IMR-90 (cell line): Measurements from ENCODE around the gene NOL12.

ENCODE experiments used
- CTCF ChIP-seq: conservative IDR thresholded peaks from 2 replicates; pipeline ENCODE4 v1.5.1; 2012; ENCODE audit warnings: mild to moderate bottlenecking, low read depth, low read length, improper control_type of control experiment
- MAZ ChIP-seq: IDR thresholded peaks from 2 replicates; pipeline ENCODE4 v1.6.1; 2012; ENCODE audit warnings: low read depth, mild to moderate bottlenecking, low read length, improper control_type of control experiment, moderate library complexity, borderline replicate concordance
- POLR2A ChIP-seq: IDR thresholded peaks from 2 replicates; pipeline ENCODE4 v1.6.1; 2012; ENCODE audit warnings: mild to moderate bottlenecking, low read depth, low read length

- TF ChIP-seq CTCF (no peak), POLR2A (no peak), MAZ (no peak)
Measured at GRCh38 chr22:37709445-37709765, 23.3 kb downstream of the NOL12 start.
